Nephron progenitor cell (in vitro differentiated cells): Measurements from ENCODE around the gene SORCS2.

Experiments
- DNase-seq: peaks from one replicate; pipeline ENCODE4 v3.0.0; 2021
- H3K27ac Mint-ChIP-seq: 2 replicates; pipeline ENCODE4 v1.8.0; 2021; ENCODE audit warnings: mild to moderate bottlenecking, moderate library complexity, mixed read lengths
- H3K27me3 Mint-ChIP-seq: 2 replicates; pipeline ENCODE4 v1.8.0; 2021; ENCODE audit warnings: mild to moderate bottlenecking, low read depth, mixed read lengths; ENCODE audit not compliant: poor library complexity
- H3K36me3 Mint-ChIP-seq: 2 replicates; pipeline ENCODE4 v1.8.0; 2021; ENCODE audit warnings: low read depth, mixed read lengths
- H3K4me1 Mint-ChIP-seq: 2 replicates; pipeline ENCODE4 v1.8.0; 2021; ENCODE audit warnings: mixed read lengths
- H3K4me3 Mint-ChIP-seq: 2 replicates; pipeline ENCODE4 v1.8.0; 2021; ENCODE audit warnings: mild to moderate bottlenecking, moderate library complexity, mixed read lengths
- H3K9me3 Mint-ChIP-seq: 2 replicates; pipeline ENCODE4 v1.8.0; 2021; ENCODE audit warnings: mild to moderate bottlenecking, moderate library complexity, mixed read lengths
- TF ChIP-seq, protein P1 (sequence below): fragments of 200-600 bp; sonication (generic); IDR thresholded peaks from 2 replicates; pipeline ENCODE4 v1.5.0; 2021; ENCODE audit warnings: antibody characterized with exemption

The SORCS2 gene

DNA sequence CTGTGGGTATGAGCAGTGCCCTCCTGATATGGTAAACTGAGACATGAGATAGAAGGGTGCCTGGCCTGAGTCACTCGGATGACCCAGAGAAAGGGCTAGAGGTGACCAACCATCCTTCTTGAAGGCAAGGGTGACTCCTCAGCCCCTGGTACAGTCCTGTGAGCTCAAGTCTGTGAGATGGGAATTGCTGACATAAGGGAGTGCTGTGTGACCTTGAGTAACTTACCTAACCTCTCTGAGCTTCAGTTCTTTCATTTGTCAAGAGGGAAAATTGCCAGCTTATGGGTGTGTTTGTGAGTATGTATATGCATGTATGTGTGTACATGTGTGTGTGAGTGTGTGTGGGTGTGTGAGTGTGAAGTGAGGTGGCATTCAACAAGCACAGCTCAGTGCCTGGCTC, 452.8 kb downstream of the SORCS2 start:
- Mint-ChIP-seq H3K27me3 (no peaks in the 10 kb centered on the region), H3K9me3 (peaks cover 23% of the 10 kb centered on the region), H3K27ac (no peak overlapping the region), H3K4me3 (no peak overlapping the region), H3K4me1 (peaks cover 53% of the 10 kb centered on the region), H3K36me3 (peaks cover 11% of the 10 kb centered on the region)
- DNase-seq = no peak
- TF ChIP-seq, protein P1, sequence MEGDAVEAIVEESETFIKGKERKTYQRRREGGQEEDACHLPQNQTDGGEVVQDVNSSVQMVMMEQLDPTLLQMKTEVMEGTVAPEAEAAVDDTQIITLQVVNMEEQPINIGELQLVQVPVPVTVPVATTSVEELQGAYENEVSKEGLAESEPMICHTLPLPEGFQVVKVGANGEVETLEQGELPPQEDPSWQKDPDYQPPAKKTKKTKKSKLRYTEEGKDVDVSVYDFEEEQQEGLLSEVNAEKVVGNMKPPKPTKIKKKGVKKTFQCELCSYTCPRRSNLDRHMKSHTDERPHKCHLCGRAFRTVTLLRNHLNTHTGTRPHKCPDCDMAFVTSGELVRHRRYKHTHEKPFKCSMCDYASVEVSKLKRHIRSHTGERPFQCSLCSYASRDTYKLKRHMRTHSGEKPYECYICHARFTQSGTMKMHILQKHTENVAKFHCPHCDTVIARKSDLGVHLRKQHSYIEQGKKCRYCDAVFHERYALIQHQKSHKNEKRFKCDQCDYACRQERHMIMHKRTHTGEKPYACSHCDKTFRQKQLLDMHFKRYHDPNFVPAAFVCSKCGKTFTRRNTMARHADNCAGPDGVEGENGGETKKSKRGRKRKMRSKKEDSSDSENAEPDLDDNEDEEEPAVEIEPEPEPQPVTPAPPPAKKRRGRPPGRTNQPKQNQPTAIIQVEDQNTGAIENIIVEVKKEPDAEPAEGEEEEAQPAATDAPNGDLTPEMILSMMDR = no peak

DNA sequence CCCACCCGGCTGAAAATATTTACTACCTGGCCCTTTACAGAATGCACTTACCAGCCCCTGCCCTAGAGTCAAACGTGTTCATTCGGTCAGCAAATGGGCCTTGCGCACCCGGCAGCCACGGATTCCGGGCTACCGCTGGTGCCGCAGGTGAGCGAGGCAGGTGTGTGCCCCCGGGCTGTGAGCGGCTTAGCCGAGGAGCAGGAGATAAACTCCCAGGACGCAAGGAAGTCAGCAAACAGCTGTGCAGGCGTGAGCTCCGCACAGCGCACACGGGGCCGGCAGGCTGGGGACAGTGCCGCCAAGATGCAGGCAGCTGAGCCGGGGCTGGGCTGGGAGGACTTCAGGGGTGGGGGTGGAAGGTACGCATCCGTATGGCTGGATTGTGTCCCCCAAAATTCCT, 453.6 kb downstream of the SORCS2 start:
- Mint-ChIP-seq H3K4me1 (peaks cover 55% of the 10 kb centered on the region), H3K27ac (no peak overlapping the region), H3K4me3 (no peak overlapping the region), H3K36me3 (peaks cover 11% of the 10 kb centered on the region), H3K9me3 (peaks cover 23% of the 10 kb centered on the region), H3K27me3 (no peaks in the 10 kb centered on the region)
- DNase-seq = no peak
- TF ChIP-seq, protein P1 = no peak

DNA sequence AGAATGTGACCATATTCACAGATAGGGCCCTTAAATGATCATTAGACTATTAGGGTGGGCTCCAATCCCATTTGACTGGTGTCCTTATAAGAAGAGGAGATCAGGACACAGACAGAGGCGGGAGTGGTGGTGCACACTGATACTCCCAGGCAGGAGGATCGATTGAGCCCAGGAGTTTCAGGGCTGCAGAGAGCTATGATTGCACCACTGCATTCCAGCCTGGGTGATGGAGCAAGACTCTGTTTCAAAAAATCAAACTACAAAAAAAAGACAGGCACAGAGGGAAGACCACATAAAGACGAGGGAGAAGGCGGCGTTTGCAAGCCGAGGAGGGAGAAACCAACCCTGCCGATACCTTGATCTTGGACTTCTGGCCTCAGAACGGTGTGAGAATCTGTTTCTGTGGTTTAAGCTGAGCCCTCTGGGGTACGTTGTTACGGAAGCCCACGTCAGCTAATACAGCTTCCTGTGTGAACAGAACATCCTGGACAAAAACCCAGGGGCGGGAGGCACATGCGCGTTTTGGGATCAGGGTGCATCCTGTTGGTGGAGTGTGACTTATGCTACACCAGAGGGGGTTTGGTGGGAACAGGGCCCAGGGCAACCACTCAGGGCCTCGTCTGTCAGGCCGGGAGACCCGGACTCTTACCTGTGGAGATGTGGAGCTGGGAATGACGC, 454.2 kb downstream of the SORCS2 start:
- Mint-ChIP-seq H3K27me3 (no peaks in the 10 kb centered on the region), H3K36me3 (peaks cover 11% of the 10 kb centered on the region), H3K27ac (peak overlapping the region; percentile 36), H3K4me1 (peaks cover 55% of the 10 kb centered on the region), H3K4me3 (no peak overlapping the region), H3K9me3 (peaks cover 23% of the 10 kb centered on the region)
- no peak for DNase-seq
- TF ChIP-seq, protein P1 = no peak

DNA sequence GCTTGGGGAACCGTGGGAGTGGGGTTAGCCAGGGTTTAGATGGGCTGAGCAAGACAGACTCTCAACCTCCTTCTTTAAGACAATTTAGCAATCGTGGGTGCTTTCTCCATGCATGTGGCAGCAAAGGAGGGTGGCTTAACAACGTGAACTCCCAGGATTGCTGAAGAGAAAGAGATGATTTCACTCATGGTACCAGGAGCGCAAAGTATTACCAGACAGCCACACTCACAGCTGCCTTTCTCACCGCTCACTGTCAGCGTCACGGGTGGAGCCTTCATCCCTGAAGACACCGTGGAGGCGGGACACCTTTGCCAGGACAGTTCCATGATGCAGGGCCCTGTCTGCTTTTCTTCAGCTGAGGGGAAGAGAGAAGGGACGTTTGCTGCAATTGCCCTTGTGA, 454.8 kb downstream of the SORCS2 start:
- Mint-ChIP-seq H3K4me3 (peak overlapping the region; percentile 53), H3K27me3 (no peaks in the 10 kb centered on the region), H3K27ac (peak overlapping the region; percentile 42), H3K36me3 (peaks cover 11% of the 10 kb centered on the region), H3K4me1 (peaks cover 53% of the 10 kb centered on the region), H3K9me3 (peaks cover 23% of the 10 kb centered on the region)
- TF ChIP-seq, protein P1 = no peak
- DNase-seq = no peak

DNA sequence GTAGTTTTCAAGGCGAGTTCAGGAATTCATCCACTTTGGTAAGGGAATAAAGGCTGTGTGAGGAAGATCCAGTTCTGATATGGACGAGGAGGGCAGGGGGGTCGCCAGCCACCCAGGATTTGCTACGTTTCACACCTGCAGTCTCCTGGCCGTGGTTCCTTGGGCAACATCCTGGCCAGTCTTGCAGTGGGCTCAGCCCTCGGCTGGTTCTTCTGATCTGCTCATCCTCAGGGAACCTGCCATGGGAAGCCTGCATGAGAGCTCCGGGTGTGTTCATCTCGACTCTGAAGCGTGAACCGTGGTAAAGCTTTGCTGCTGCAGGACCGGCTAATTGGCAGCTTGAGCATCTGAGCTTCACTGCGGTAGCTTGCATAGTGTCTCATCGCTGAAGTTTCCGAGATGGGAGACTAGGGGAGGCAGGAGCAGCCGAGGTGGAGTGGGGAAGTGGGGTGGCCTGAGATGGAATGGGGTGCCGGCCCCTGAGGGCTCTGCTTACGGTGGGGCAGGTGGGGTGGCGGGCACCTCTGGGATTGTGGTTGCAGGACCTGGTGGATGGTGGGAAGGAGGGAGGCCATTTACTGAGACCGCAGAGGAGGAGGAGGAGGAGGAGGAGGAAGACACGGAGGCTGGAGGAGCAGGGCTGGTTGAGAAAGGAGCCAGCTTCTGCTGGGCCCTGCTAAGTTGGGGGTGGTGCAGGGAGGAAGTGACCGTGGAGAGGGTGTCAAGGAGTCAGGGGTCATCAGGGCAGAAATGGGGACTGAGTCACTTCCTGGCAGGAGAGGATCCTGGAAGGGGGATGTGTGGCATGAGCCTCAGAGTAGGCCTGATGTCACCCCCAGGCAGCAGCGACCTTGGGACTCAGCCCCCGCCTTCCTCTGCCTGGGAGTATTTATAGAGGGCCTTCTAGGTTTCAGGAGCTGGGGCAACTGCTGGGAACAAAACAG, 455.5 kb downstream of the SORCS2 start:
- H3K9me3 Mint-ChIP-seq = peaks cover 23% of the 10 kb centered on the region
- no peak for DNase-seq
- TF ChIP-seq, protein P1 = no peak
- H3K27ac Mint-ChIP-seq = peak overlapping the region; percentile 42
- H3K4me3 Mint-ChIP-seq = peak overlapping the region; percentile 53
- H3K36me3 Mint-ChIP-seq = peaks cover 11% of the 10 kb centered on the region
- H3K27me3 Mint-ChIP-seq = no peaks in the 10 kb centered on the region
- peaks cover 46% of the 10 kb centered on the region for H3K4me1 Mint-ChIP-seq
